Type B pancreatic cell (in vitro differentiated cells): ENCODE results near the gene PAQR9. TPM values are rescaled to one million over a fixed set of nuclear protein-coding genes. Genes with fewer than 3 reads are reported as not detected.

ENCODE experiments used
- DNase-seq: peaks from one replicate; pipeline ENCODE4 v3.0.0; 2021; ENCODE audit warnings: mixed read lengths; ENCODE audit not compliant: unreplicated experiment; ENCODE audit errors: extremely low spot score
- H3K27ac Mint-ChIP-seq: 2 replicates; pipeline ENCODE4 v1.8.0; 2021; ENCODE audit warnings: mild to moderate bottlenecking, mixed read lengths
- H3K27me3 Mint-ChIP-seq: 2 replicates; pipeline ENCODE4 v1.8.0; 2021; ENCODE audit warnings: mixed read lengths
- H3K36me3 Mint-ChIP-seq: 2 replicates; pipeline ENCODE4 v1.8.0; 2021; ENCODE audit warnings: mixed read lengths
- H3K4me1 Mint-ChIP-seq: one replicate; pipeline ENCODE4 v1.8.0; 2021; ENCODE audit warnings: mixed read lengths; ENCODE audit not compliant: unreplicated experiment
- H3K4me3 Mint-ChIP-seq: 2 replicates; pipeline ENCODE4 v1.8.0; 2021; ENCODE audit warnings: mild to moderate bottlenecking, mixed read lengths
- H3K9me3 Mint-ChIP-seq: 2 replicates; pipeline ENCODE4 v1.8.0; 2021; ENCODE audit warnings: mixed read lengths
- total RNA-seq: library from RNA; stranded (reverse); gene quantifications from 2 replicates; pipeline ENCODE4 v1.2.1, GENCODE V29; 2021; ENCODE audit warnings: low replicate concordance
- TF ChIP-seq, protein P1 (sequence below): fragments of 200-600 bp; sonication (generic); conservative IDR thresholded peaks from 2 replicates; pipeline ENCODE4 v1.5.0; 2021; ENCODE audit warnings: antibody characterized with exemption, mild to moderate bottlenecking

PAQR9 gene
- total RNA-seq, 1 donor from 2014 or later: 0.58 TPM

DNA sequence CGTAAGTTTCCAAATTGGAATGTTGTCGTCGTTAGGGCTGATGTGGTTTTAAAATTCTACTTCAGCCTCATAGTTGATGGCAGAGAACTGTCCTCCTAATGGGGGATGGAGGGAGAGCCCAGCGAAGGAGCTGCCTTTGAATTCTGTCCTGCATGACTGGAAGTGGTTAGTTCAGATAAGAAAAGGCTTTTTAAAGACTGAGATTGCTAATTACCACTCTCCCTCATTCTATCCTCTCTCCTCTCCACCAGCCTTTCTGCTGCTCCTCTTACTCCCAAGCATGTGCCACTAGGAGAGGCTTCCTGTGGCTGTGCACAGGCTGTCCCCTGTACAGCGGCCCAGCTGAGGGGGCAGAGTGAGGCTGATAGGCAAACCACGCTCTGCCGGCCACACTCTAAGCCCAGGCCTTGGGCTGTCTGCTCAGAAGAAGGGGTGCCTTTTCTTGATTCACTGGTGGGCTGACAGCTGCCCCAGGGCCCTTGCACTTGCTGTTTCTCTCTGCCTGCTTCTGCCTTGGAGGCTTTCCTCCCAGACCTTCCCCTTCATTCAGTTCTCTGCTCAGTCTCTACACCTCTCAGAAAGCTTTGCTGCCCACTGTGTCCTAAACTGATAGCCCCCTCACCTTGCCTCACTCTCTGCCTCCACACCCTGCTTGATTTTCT, 8.7 kb upstream of the PAQR9 start:
- H3K27ac Mint-ChIP-seq: no peak overlapping the region
- no peaks in the 10 kb centered on the region for H3K36me3 Mint-ChIP-seq
- H3K27me3 Mint-ChIP-seq: peaks cover 26% of the 10 kb centered on the region
- H3K4me1 Mint-ChIP-seq: peaks cover 4% of the 10 kb centered on the region
- H3K4me3 Mint-ChIP-seq: no peak overlapping the region
- no peaks in the 10 kb centered on the region for H3K9me3 Mint-ChIP-seq
- DNase-seq: no peak
- TF ChIP-seq, protein P1, sequence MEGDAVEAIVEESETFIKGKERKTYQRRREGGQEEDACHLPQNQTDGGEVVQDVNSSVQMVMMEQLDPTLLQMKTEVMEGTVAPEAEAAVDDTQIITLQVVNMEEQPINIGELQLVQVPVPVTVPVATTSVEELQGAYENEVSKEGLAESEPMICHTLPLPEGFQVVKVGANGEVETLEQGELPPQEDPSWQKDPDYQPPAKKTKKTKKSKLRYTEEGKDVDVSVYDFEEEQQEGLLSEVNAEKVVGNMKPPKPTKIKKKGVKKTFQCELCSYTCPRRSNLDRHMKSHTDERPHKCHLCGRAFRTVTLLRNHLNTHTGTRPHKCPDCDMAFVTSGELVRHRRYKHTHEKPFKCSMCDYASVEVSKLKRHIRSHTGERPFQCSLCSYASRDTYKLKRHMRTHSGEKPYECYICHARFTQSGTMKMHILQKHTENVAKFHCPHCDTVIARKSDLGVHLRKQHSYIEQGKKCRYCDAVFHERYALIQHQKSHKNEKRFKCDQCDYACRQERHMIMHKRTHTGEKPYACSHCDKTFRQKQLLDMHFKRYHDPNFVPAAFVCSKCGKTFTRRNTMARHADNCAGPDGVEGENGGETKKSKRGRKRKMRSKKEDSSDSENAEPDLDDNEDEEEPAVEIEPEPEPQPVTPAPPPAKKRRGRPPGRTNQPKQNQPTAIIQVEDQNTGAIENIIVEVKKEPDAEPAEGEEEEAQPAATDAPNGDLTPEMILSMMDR: no peak

DNA sequence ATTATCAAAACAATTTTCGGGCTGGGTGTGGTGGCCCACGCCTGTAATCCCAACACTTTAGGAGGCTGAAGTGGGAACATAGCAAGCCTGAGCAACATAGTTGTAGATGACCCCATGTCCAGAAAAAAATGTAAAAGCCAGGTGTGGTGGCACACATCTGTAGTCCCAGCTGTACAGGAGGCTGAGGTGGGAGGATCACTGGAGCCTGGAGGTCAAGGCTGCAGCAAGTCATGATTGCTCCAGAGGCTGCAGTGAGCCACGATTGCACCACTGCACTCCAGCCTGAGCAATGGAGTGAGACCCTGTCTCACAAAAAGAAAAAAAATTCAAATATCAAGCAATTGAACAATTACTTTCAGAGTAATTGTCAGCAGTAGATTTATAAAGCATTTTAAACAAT, 8.0 kb upstream of the PAQR9 start:
- no peak for DNase-seq
- no peaks in the 10 kb centered on the region for H3K36me3 Mint-ChIP-seq
- H3K27ac Mint-ChIP-seq: no peak overlapping the region
- TF ChIP-seq, protein P1: no peak
- H3K27me3 Mint-ChIP-seq: peaks cover 32% of the 10 kb centered on the region
- no peaks in the 10 kb centered on the region for H3K9me3 Mint-ChIP-seq
- H3K4me1 Mint-ChIP-seq: peaks cover 1% of the 10 kb centered on the region
- H3K4me3 Mint-ChIP-seq: no peak overlapping the region

DNA sequence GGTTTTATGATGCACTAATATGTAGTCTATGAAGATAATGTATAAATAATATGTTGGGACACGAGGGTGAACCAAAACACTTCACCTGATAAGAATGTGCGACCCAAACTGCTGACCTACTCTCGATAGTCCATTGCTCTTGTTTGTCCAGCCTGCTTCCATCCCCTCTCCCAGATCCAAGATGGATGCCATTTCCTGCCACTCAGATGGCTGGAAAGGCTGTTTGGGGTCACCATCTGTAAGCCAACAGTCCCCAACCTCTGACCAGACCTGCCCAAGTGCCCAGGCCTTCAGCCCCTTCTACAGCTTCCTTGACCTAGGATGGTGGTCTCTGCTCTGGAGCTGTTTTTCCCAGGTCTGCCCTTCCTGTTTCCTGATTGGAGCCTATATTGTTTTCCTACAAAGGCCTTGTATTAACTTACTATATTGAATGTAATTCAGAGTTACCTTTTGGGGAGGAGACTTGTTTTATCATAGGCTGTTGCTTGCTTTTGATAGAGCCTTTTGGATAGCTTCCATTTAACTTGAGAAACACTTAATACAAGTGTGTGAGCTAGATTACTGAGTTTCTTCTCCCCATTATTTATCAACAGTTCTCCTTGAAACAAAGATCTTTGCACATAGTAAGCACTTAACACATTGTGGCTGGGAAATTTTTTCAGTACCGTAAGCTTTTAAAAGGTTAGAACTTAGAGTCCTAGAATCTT, 5.0 kb upstream of the PAQR9 start:
- DNase-seq: no peak
- no peaks in the 10 kb centered on the region for H3K9me3 Mint-ChIP-seq
- H3K4me3 Mint-ChIP-seq: no peak overlapping the region
- TF ChIP-seq, protein P1: no peak
- H3K36me3 Mint-ChIP-seq: peaks cover 4% of the 10 kb centered on the region
- no peaks in the 10 kb centered on the region for H3K4me1 Mint-ChIP-seq
- H3K27me3 Mint-ChIP-seq: peaks cover 50% of the 10 kb centered on the region
- no peak overlapping the region for H3K27ac Mint-ChIP-seq

DNA sequence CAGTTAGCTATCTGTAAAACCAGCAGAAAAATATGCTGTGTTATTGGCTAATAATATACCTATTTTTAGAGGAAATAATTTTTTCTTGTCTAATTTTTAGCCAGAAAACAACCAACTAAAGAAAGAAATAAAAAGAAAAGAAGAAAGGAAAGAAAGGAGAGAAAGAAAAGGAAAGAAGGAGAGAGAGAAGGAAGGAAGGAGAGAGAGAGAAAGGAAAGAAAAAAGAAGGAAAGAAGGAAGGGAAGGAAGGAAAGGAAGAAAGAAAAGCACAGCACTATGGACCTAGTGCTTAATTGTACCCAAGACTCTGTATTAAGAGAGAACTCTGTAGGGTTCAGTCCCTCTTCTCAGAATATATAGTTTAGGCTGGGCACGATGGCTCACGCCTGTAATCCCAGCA, 3.3 kb upstream of the PAQR9 start:
- Mint-ChIP-seq H3K4me1 (peaks cover 4% of the 10 kb centered on the region), H3K36me3 (peaks cover 4% of the 10 kb centered on the region), H3K27me3 (peaks cover 56% of the 10 kb centered on the region), H3K9me3 (no peaks in the 10 kb centered on the region), H3K4me3 (no peak overlapping the region), H3K27ac (no peak overlapping the region)
- no peak for DNase-seq
- TF ChIP-seq, protein P1: no peak

DNA sequence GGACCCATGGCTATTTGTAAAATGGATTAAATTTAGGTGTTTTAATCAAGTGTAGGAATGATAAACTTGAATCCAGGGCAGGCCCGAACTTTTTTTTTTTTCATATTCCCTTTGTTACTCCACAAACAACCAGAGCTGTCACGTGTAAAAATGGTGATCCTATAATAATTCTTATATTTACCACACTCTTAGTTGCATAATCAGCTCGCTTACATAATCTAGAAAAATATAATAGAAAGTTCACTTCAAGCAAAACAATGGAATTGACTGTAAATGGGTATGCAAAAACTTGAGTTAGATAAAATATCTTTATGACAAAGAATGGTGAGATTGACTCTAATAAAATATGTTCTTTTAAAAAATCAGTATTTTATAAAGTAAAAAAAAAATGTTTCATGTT, 2.1 kb upstream of the PAQR9 start:
- Mint-ChIP-seq H3K27me3 (peaks cover 63% of the 10 kb centered on the region), H3K36me3 (peaks cover 4% of the 10 kb centered on the region), H3K9me3 (no peaks in the 10 kb centered on the region), H3K4me1 (peaks cover 4% of the 10 kb centered on the region), H3K4me3 (no peak overlapping the region), H3K27ac (no peak overlapping the region)
- TF ChIP-seq, protein P1: no peak
- no peak for DNase-seq
